GM12864 (cell line): ENCODE results near the gene TRPC5OS.
A peak's percentile ranks its signal among the peaks of the same experiment; 100 is the strongest.

Experiments used
- DNase-seq: peaks from one replicate; pipeline ENCODE4 v3.0.0-alpha.2; 2011; ENCODE audit warnings: low read depth
- H3K4me3 ChIP-seq: 2 replicates; pipeline ENCODE4 v1.5.1; 2011; ENCODE audit warnings: mild to moderate bottlenecking, low read depth, low read length, control low read depth
- TF ChIP-seq, protein P1 (sequence below): IDR thresholded peaks from 2 replicates; pipeline ENCODE4 v1.5.1; 2011; ENCODE audit warnings: low read depth, mild to moderate bottlenecking, moderate library complexity, low read length, control low read depth, inconsistent platforms; ENCODE audit errors: missing control alignments

Gene TRPC5OS

DNA sequence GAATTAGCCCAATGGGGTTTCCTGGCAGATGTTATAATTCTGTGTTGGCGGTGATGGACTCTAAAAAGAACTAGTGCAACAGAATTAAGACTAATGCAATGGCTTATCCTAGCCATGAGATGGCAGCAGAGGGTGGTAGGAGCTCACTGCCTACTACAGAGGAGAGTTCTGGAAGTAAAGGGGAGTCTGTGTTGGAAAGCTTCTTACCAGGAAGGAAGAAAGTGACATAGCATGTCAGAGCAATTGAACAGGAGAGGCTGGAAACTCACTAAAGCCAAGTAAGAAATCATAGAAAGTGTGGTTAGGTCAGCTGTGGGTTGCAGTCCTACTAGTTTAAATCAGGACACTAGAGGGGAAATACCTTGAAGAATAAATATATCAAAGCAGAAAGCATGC is 6.3 kb upstream of the TRPC5OS start:
- TF ChIP-seq, protein P1, sequence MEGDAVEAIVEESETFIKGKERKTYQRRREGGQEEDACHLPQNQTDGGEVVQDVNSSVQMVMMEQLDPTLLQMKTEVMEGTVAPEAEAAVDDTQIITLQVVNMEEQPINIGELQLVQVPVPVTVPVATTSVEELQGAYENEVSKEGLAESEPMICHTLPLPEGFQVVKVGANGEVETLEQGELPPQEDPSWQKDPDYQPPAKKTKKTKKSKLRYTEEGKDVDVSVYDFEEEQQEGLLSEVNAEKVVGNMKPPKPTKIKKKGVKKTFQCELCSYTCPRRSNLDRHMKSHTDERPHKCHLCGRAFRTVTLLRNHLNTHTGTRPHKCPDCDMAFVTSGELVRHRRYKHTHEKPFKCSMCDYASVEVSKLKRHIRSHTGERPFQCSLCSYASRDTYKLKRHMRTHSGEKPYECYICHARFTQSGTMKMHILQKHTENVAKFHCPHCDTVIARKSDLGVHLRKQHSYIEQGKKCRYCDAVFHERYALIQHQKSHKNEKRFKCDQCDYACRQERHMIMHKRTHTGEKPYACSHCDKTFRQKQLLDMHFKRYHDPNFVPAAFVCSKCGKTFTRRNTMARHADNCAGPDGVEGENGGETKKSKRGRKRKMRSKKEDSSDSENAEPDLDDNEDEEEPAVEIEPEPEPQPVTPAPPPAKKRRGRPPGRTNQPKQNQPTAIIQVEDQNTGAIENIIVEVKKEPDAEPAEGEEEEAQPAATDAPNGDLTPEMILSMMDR = peak; percentile 66
- peak; percentile 12 for DNase-seq
- no peak overlapping the region for H3K4me3 ChIP-seq

DNA sequence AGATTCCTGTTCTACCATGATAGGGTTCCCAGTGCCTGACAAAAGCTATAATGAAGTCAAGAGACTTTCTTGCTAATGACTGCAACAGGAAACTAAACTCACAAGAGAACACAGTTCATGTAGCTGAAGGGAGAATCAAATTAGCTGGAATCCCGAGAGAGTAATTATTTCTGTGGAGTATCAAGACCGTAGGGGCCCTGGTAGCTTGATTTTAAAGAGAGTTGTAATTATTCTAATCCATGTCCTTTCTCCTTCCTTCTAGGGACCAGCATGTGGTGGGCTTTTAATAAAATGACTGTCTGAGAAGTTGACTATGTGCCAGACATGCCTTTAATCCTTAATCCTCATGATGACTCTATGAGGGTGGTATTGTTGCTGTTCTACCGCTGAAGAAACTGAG is 1.7 kb upstream of the TRPC5OS start:
- no peak for DNase-seq
- H3K4me3 ChIP-seq = no peak overlapping the region
- TF ChIP-seq, protein P1 = no peak

DNA sequence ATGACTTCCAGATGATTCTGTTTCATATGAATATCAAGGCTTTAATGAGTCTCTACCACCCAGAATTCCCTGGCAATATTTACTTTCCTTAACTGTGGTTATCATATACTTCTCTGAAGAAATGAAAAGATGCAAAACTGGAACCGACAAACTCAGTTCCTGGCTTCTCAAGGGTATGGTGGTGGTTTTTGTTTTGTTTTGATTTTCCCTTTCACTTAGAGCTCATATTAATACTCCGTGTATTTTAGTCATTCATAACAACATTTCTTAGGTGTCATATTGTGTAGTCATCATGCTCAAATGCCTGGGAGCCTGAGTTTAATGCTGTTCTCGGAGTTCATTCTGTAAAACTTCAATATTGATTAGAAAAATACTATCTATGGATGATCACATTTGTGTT is 665 bp downstream of the TRPC5OS start:
- no peak overlapping the region for H3K4me3 ChIP-seq
- no peak for DNase-seq
- TF ChIP-seq, protein P1 = no peak

DNA sequence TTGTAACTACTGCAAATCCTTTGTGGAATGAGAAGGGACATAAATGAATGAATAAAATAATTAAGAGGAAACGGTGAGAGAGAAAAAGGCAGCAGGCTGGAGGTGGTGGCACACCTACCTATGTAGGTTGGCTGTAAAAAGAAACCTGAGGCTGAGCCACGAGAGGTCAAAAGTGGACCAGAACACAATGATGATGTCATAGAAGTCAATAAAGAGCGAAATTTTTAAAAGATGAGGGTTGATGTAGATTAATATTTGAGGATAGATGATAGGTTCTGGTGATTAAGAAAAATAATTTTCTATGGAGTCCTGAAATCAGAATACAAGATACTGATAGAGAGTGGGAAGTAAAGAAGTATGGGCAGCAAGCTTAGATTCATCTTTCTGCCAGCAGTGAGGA is 1.7 kb downstream of the TRPC5OS start:
- no peak for DNase-seq
- H3K4me3 ChIP-seq = no peak overlapping the region
- TF ChIP-seq, protein P1 = no peak

DNA sequence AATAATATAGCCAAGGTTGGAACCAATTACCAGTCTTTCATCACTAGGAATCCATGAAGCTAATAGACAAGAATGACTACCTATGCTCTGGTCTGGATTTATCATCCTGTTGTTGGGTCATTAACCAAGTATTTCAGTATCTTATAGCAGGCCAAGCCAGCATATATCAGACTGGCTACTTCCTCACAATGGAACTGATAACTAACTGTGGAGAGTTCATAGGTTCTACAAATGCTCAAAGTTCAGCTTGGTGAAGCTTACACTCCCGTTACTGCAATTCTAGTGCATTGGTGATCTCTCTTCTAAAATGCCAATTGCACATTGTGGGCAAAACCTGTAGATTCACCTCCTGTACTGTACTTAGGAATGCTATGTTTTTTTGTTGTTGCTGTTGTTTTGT is 4.8 kb downstream of the TRPC5OS start:
- DNase-seq = no peak
- H3K4me3 ChIP-seq = no peak overlapping the region
- TF ChIP-seq, protein P1 = no peak

DNA sequence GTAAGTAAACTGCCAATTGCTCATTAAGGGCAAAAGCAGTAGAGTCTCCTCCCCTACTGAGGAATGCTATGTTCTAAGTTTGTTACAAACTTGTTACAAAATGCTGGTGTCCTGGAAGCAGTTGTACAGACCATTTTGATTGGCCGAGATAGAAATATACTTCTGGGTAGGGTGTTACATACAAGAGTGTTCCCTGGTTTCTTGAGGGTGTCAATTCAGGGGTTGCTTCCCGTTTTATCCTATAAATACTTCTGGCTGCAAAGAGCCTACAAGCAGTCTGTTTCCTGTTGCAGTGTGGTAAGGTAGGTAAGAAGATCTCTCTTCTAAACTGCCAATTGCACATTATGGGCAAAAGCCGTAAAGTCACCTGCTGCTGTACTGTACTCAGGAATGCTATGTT is 5.7 kb downstream of the TRPC5OS start:
- H3K4me3 ChIP-seq = no peak overlapping the region
- TF ChIP-seq, protein P1 = no peak
- DNase-seq = no peak

DNA sequence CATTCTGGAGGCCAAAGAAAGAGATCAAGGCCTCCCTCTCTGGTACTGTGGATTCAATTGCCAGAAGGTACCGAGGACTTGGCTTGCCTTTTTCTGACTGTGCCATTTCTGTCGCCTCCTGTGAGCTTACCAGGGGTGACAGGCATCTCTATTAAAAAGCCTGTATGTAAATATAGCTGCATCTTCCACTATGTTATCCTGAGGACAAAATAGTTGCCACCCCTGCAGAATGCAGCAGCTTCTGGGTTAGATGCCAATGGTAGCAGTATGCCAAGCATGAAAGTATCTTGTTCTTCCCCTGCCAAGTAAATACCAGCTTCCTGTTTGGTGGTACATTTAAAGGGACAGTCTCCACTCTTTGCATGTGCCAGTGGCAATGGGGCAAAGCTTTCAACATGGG is 10.7 kb downstream of the TRPC5OS start:
- H3K4me3 ChIP-seq = no peak overlapping the region
- TF ChIP-seq, protein P1 = no peak
- no peak for DNase-seq
